Measurements from ENCODE around the gene ZDHHC15. TPM values are rescaled to one million over a fixed set of nuclear protein-coding genes. Genes with fewer than 3 reads are reported as not detected.
"Not testable (repeated sequence)": the region's sequence is repeated elsewhere in the genome, so short reads cannot be mapped to it uniquely, and the experiment has no call there.

Gene ZDHHC15
- total RNA-seq, 3 donors from 2014 or later (not counting 1 experiment from before 2014, with no cell fraction given) = not detected

DNA sequence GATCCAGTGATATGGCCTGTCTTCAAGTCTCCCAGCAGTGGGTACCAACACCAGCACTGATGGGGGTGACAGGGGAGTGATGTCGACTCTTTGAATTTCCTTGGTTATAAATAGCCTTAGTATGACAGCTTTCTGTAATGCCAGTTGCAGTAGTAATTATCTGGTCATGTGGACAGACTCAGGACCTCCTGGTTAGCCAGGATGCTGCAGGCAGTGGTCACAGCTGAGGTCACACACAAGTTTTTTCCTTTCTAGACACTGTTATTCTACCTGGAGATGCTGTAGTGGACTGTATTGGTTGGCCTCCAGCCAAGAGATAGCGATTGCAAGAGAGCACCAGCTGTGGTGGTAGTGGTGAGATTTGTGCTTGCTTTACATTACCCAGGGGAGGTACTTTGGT lies 185.3 kb downstream of the ZDHHC15 start:
- Mint-ChIP-seq H3K27me3 (ENCODE audit: low read depth in 2 of 2) (no peaks in the 10 kb centered on the region), H3K4me3 (no peak overlapping the region), H3K9me3 (no peaks in the 10 kb centered on the region), H3K4me1 (no peaks in the 10 kb centered on the region), H3K36me3 (peaks cover 12% of the 10 kb centered on the region), H3K27ac (no peak overlapping the region)
- Histone ChIP-seq H3K4me1 (ENCODE audit: control insufficient read depth, insufficient read depth, low read length) (no peaks in the 10 kb centered on the region), H3K27ac (ENCODE audit: low read length) (no peak overlapping the region), H3K9me3 (ENCODE audit: control insufficient read depth, insufficient read depth, low read length) (no peaks in the 10 kb centered on the region), H3K4me3 (ENCODE audit: low read length) (no peak overlapping the region), H3K36me3 (ENCODE audit: control insufficient read depth, insufficient read depth, low read length) (no peaks in the 10 kb centered on the region), H3K27me3 (ENCODE audit: control insufficient read depth, insufficient read depth, low read length) (no peaks in the 10 kb centered on the region)
- DNase-seq (no peak), ATAC-seq (no peak)
- intact Hi-C loops (cut with micrococcal nuclease) = no loop called here
- TF ChIP-seq, protein P1, sequence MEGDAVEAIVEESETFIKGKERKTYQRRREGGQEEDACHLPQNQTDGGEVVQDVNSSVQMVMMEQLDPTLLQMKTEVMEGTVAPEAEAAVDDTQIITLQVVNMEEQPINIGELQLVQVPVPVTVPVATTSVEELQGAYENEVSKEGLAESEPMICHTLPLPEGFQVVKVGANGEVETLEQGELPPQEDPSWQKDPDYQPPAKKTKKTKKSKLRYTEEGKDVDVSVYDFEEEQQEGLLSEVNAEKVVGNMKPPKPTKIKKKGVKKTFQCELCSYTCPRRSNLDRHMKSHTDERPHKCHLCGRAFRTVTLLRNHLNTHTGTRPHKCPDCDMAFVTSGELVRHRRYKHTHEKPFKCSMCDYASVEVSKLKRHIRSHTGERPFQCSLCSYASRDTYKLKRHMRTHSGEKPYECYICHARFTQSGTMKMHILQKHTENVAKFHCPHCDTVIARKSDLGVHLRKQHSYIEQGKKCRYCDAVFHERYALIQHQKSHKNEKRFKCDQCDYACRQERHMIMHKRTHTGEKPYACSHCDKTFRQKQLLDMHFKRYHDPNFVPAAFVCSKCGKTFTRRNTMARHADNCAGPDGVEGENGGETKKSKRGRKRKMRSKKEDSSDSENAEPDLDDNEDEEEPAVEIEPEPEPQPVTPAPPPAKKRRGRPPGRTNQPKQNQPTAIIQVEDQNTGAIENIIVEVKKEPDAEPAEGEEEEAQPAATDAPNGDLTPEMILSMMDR (IDR thresholded peaks at IDR 0.05) = no peak
- WGBS (ENCODE audit: insufficient coverage) = 50% methylated on average over 2 of the region's 2 CpGs

DNA sequence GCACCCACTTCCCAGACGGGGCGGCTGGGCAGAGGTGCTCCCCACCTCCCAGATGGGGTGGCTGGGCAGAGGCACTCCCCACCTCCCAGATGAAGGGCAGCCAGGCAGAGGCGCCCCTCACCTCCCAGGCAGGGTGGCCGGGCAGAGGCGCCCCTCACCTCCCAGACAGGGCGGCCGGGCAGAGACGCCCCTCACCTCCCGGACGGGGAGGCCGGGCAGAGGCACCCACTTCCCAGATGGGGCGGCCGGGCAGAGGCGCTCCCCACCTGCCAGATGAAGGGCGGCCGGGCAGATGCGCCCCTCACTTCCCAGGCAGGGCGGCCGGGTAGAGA lies 187.7 kb downstream of the ZDHHC15 start:
- no peak for DNase-seq
- no peaks in the 10 kb centered on the region for H3K4me1 Mint-ChIP-seq
- TF ChIP-seq, protein P1 (IDR thresholded peaks at IDR 0.05) = no peak
- Histone ChIP-seq H3K36me3 (ENCODE audit: control insufficient read depth, insufficient read depth, low read length) (no peaks in the 10 kb centered on the region), H3K4me1 (ENCODE audit: control insufficient read depth, insufficient read depth, low read length) (no peaks in the 10 kb centered on the region), H3K27me3 (ENCODE audit: control insufficient read depth, insufficient read depth, low read length) (no peaks in the 10 kb centered on the region), H3K9me3 (ENCODE audit: control insufficient read depth, insufficient read depth, low read length) (no peaks in the 10 kb centered on the region), H3K4me3 (ENCODE audit: low read length) (no peak overlapping the region), H3K27ac (ENCODE audit: low read length) (no peak overlapping the region)
- intact Hi-C loops (cut with micrococcal nuclease) = no loop called here
- H3K27me3 Mint-ChIP-seq (ENCODE audit: low read depth in 2 of 2) = no peaks in the 10 kb centered on the region
- WGBS (ENCODE audit: insufficient coverage) = 90% methylated on average over 16 of the region's 19 CpGs
- peaks cover 0 to 3% of the 10 kb centered on the region in 2 donors for H3K9me3 Mint-ChIP-seq
- H3K36me3 Mint-ChIP-seq = peaks cover 15% of the 10 kb centered on the region
- no peak overlapping the region for H3K4me3 Mint-ChIP-seq
- no peak for ATAC-seq
- H3K27ac Mint-ChIP-seq = no peak overlapping the region

DNA sequence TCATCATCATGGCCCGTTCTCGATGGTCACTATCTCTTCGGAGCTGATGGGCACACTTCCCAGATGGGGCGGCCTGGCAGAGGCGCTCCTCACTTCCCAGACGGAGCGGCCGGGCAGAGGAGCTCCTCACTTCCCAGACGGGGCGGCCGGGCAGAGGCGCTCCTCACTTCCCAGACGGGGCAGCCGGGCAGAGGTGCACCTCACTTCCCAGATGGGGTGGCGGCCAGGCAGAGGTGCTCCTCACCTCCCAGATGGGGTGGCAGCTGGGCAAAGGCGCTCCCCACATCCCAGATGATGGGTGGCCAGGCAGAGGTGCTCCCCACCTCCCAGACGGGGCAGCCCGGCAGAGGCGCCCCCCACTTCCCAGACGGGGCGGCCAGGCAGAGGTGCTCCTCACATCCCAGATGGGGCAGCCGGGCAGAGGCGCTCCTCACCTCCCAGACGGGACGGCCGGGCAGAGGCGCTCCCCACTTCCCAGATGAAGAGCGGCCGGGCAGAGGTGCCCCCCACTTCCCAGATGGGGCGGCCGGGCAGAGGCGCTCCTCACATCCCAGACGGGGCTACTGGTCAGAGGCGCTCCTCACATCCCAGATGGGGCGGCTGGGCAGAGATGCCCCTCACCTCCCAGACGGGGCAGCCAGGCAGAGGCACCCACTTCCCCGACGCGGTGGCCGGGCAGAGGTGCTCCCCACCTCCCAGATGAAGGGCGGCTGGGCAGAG lies 188.3 kb downstream of the ZDHHC15 start:
- H3K4me3 Mint-ChIP-seq; intact Hi-C loops (cut with micrococcal nuclease); H3K27ac Mint-ChIP-seq; H3K27ac ChIP-seq (ENCODE audit: low read length); DNase-seq; H3K27me3 ChIP-seq (ENCODE audit: control insufficient read depth, insufficient read depth, low read length); H3K4me1 Mint-ChIP-seq; H3K4me1 ChIP-seq (ENCODE audit: control insufficient read depth, insufficient read depth, low read length); ATAC-seq; H3K9me3 Mint-ChIP-seq; H3K36me3 ChIP-seq (ENCODE audit: control insufficient read depth, insufficient read depth, low read length); H3K9me3 ChIP-seq (ENCODE audit: control insufficient read depth, insufficient read depth, low read length); H3K4me3 ChIP-seq (ENCODE audit: low read length); H3K27me3 Mint-ChIP-seq (ENCODE audit: low read depth in 2 of 2): not testable (repeated sequence)
- 97% methylated on average over 34 of the region's 41 CpGs for WGBS (ENCODE audit: insufficient coverage)
- peaks cover 15% of the 10 kb centered on the region for H3K36me3 Mint-ChIP-seq

DNA sequence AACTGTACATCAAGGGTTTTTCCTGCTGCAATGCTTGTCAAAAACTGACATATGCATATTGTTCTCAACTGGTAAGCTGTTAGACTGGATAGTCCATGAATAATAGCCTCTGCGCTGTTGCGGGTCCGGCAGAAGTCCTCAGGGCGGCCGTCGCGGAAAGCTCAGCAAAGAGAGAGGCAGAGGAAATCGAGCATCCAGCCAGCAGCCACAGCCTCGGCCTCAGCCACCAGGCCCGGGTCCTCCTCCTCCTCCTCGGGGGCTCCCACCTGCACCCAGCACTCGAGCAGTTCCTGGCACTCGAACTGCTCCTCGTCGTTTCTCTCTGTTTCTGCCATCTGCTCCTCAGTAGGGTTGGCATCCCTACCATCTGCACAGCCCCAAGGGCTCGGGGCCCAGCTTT lies 195.2 kb downstream of the ZDHHC15 start:
- Mint-ChIP-seq H3K4me1 (no peaks in the 10 kb centered on the region), H3K4me3 (no peak overlapping the region), H3K36me3 (peaks cover 11% of the 10 kb centered on the region), H3K9me3 (peaks cover 0 to 3% of the 10 kb centered on the region in 2 donors), H3K27ac (no peak overlapping the region), H3K27me3 (ENCODE audit: low read depth in 2 of 2) (no peaks in the 10 kb centered on the region)
- 98% methylated on average over 16 of the region's 16 CpGs for WGBS (ENCODE audit: insufficient coverage)
- DNase-seq = no peak
- H3K27ac ChIP-seq (ENCODE audit: low read length) = no peak overlapping the region
- intact Hi-C loops (cut with micrococcal nuclease) = no loop called here
- H3K4me1 ChIP-seq (ENCODE audit: control insufficient read depth, insufficient read depth, low read length) = no peaks in the 10 kb centered on the region
- peaks cover 3% of the 10 kb centered on the region for H3K36me3 ChIP-seq (ENCODE audit: control insufficient read depth, insufficient read depth, low read length)
- no peak overlapping the region for H3K4me3 ChIP-seq (ENCODE audit: low read length)
- H3K9me3 ChIP-seq (ENCODE audit: control insufficient read depth, insufficient read depth, low read length) = peaks cover 10% of the 10 kb centered on the region
- no peaks in the 10 kb centered on the region for H3K27me3 ChIP-seq (ENCODE audit: control insufficient read depth, insufficient read depth, low read length)
- no peak for ATAC-seq
- TF ChIP-seq, protein P1 (IDR thresholded peaks at IDR 0.05) = no peak

Other genes with a start within 250 kb of the ZDHHC15 start
- 10 to 100 TPM; 23.3 to 25.6 (median 24.4) TPM for gene UPRT, start 249.0 kb downstream of the ZDHHC15 start, total RNA-seq

Measured in natural killer cell (primary cell).